T1000 (cell line): ENCODE results near the gene CREB1.

Source experiments
- DNase-seq: peaks from one replicate; lab custom pipeline; 2025; ENCODE audit warnings: mixed read lengths; lab: John Stamatoyannopoulos, UW

Gene CREB1

GRCh38 chr2:207543272-207543671, 13.5 kb downstream of the CREB1 start:
- DNase-seq, result no peak

- no peak for DNase-seq
Observed at GRCh38 chr2:207546822-207547221, 17.1 kb downstream of the CREB1 start.

- DNase-seq, result no peak
Observed at GRCh38 chr2:207549145-207549544, 19.4 kb downstream of the CREB1 start.

GRCh38 chr2:207558079-207558491, 28.3 kb downstream of the CREB1 start:
- no peak for DNase-seq

- no peak for DNase-seq
Observed at GRCh38 chr2:207561386-207562080, 31.8 kb downstream of the CREB1 start.

GRCh38 chr2:207565736-207566500, 36.2 kb downstream of the CREB1 start:
- no peak for DNase-seq

GRCh38 chr2:207567671-207568070, 37.9 kb downstream of the CREB1 start:
- no peak for DNase-seq

- no peak for DNase-seq
Observed at GRCh38 chr2:207571370-207571769, 41.6 kb downstream of the CREB1 start.

GRCh38 chr2:207584952-207585351, 55.2 kb downstream of the CREB1 start:
- DNase-seq, result no peak

GRCh38 chr2:207587305-207587704, 57.5 kb downstream of the CREB1 start:
- DNase-seq, result no peak

- no peak for DNase-seq
Observed at GRCh38 chr2:207589143-207589542, 59.4 kb downstream of the CREB1 start.

- no peak for DNase-seq
Observed at GRCh38 chr2:207593277-207593676, 63.5 kb downstream of the CREB1 start.

GRCh38 chr2:207594264-207594663, 64.5 kb downstream of the CREB1 start:
- no peak for DNase-seq

GRCh38 chr2:207594731-207595130, 65.0 kb downstream of the CREB1 start:
- DNase-seq, result no peak

GRCh38 chr2:207599636-207600035, 69.9 kb downstream of the CREB1 start:
- DNase-seq, result no peak

- DNase-seq, result no peak
Observed at GRCh38 chr2:207600231-207600630, 70.5 kb downstream of the CREB1 start.

- no peak for DNase-seq
Observed at GRCh38 chr2:207601774-207602173, 72.0 kb downstream of the CREB1 start.

GRCh38 chr2:207603486-207603885, 73.7 kb downstream of the CREB1 start:
- no peak for DNase-seq

GRCh38 chr2:207606399-207606798, 76.6 kb downstream of the CREB1 start:
- no peak for DNase-seq

GRCh38 chr2:207606829-207607228, 77.1 kb downstream of the CREB1 start:
- no peak for DNase-seq

- no peak for DNase-seq
Observed at GRCh38 chr2:207612714-207613113, 83.0 kb downstream of the CREB1 start.

GRCh38 chr2:207614824-207615223, 85.1 kb downstream of the CREB1 start:
- DNase-seq, result no peak

GRCh38 chr2:207616185-207616584, 86.4 kb downstream of the CREB1 start:
- DNase-seq, result no peak
